Activated CD8-positive, alpha-beta memory T cell treated with anti-CD3 and anti-CD28 coated beads for 36 hours (primary cell): ENCODE measurements around the gene ZNF174. TPM values are rescaled to one million over a fixed set of nuclear protein-coding genes. Genes with fewer than 3 reads are reported as not detected.

Experiments
- CTCF ChIA-PET: fragments of 350-600 bp; sonication (Branson Sonifier 250); formaldehyde crosslinking; loops from one replicate; lab custom pipeline; 2021; ENCODE audit warnings: antibody characterized with exemption; lab: Charles Lee
- POLR2A ChIA-PET: fragments of 350-600 bp; sonication (Branson Sonifier 250); formaldehyde crosslinking; loops from one replicate; lab custom pipeline; 2021; ENCODE audit warnings: antibody characterized with exemption; lab: Charles Lee
- total RNA-seq, 2 experiments: library from RNA; stranded (reverse); gene quantifications; one replicate each; pipeline ENCODE4 v1.2.3, GENCODE V29; 2021

The ZNF174 gene
- 10 to 100 TPM; 10.1 to 10.8 TPM for total RNA-seq

- ChIA-PET CTCF (interaction anchor here (0.6 to 1.2 kb wide), 5 partner anchors 9 to 383 kb away, joined by 3 to 4 read pairs (median 3); partner anchors contain the start of gene CLDN6), POLR2A (interaction anchor here (0.5 to 1.9 kb wide), 6 partner anchors 15 to 96 kb away, joined by 3 to 9 read pairs (median 4); partner anchors contain the start of genes NAA60, TIGD7, ZNF597 and ZNF75A)
Observed at GRCh38 chr16:3400779-3401688, at the start of gene ZNF174, which contains the start of gene ZSCAN32. ZNF174 (plus strand) TSS chr16:3401215; CDS start chr16:3402005, 790 bp downstream. ZSCAN32 (minus strand) TSS chr16:3401004; CDS start chr16:3397557, 3,447 bp downstream.

GRCh38 chr16:3355589-3355988 is 45.4 kb upstream of the ZNF174 start, which contains the start of gene OR2C1:
OR2C1 (plus strand) TSS chr16:3355889; CDS start chr16:3355941, 52 bp downstream.
- POLR2A ChIA-PET: interaction anchor here (0.6 kb wide), 2 partner anchors 9 to 543 kb away, joined by 3 to 5 read pairs; no protein-coding TSS in a partner anchor
- CTCF ChIA-PET: no interaction called here

- POLR2A ChIA-PET: interaction anchor here (0.6 kb wide), 1 partner anchor 542 kb away, joined by 5 read pairs; no protein-coding TSS in a partner anchor
Observed at GRCh38 chr16:3356118-3356517, 44.9 kb upstream of the ZNF174 start.

GRCh38 chr16:3358871-3359270 is 42.1 kb upstream of the ZNF174 start:
- CTCF ChIA-PET: no interaction called here
- POLR2A ChIA-PET: no interaction called here

More at GRCh38 chr16:3356118-3356517, 44.9 kb upstream of the ZNF174 start:
- CTCF ChIA-PET: no interaction called here

GRCh38 chr16:3362931-3363330 is 38.1 kb upstream of the ZNF174 start:
- POLR2A ChIA-PET: no interaction called here
- CTCF ChIA-PET: no interaction called here

GRCh38 chr16:3363793-3364192 is 37.2 kb upstream of the ZNF174 start:
- POLR2A ChIA-PET: no interaction called here
- CTCF ChIA-PET: no interaction called here

GRCh38 chr16:3364774-3365427 is 36.1 kb upstream of the ZNF174 start:
- POLR2A ChIA-PET: interaction anchor here (0.7 kb wide), 2 partner anchors 10 to 79 kb away, joined by 3 read pairs; partner anchors contain the start of gene NAA60
- CTCF ChIA-PET: interaction anchor here (0.9 kb wide), 1 partner anchor 48 kb away, joined by 4 read pairs; no protein-coding TSS in a partner anchor

- ChIA-PET CTCF (no interaction called here), POLR2A (no interaction called here)
Observed at GRCh38 chr16:3369073-3369472, 31.9 kb upstream of the ZNF174 start.

GRCh38 chr16:3375680-3376079 is 25.3 kb upstream of the ZNF174 start:
- ChIA-PET POLR2A (no interaction called here), CTCF (no interaction called here)

- ChIA-PET POLR2A (no interaction called here), CTCF (no interaction called here)
Observed at GRCh38 chr16:3377917-3378316, 23.1 kb upstream of the ZNF174 start.

GRCh38 chr16:3383045-3383448 is 18.0 kb upstream of the ZNF174 start:
- ChIA-PET CTCF (interaction anchor here (1.2 to 1.6 kb wide), 2 partner anchors 19 to 188 kb away, joined by 4 read pairs; no protein-coding TSS in a partner anchor), POLR2A (no interaction called here)

- ChIA-PET CTCF (no interaction called here), POLR2A (no interaction called here)
Observed at GRCh38 chr16:3388325-3388724, 12.7 kb upstream of the ZNF174 start.

GRCh38 chr16:3389663-3390338 is 11.2 kb upstream of the ZNF174 start:
- POLR2A ChIA-PET: no interaction called here
- CTCF ChIA-PET: no interaction called here

GRCh38 chr16:3400446-3400778 is 603 bp upstream of the ZNF174 start:
- ChIA-PET CTCF (interaction anchor here (0.6 kb wide), 2 partner anchors 10 to 112 kb away, joined by 3 read pairs; no protein-coding TSS in a partner anchor), POLR2A (interaction anchor here (0.5 to 1.9 kb wide), 4 partner anchors 21 to 95 kb away, joined by 3 to 9 read pairs (median 4); partner anchors contain the start of genes NAA60, TIGD7, ZNF597 and ZNF75A)

- CTCF ChIA-PET: interaction anchor here (1.0 to 1.2 kb wide), 3 partner anchors 18 to 384 kb away, joined by 3 to 4 read pairs (median 3); partner anchors contain the start of gene CLDN6
- POLR2A ChIA-PET: interaction anchor here (0.6 to 1.9 kb wide), 4 partner anchors 42 to 97 kb away, joined by 3 to 9 read pairs (median 4); partner anchors contain the start of genes NAA60, TIGD7, ZNF597 and ZNF75A
Observed at GRCh38 chr16:3401719-3402397, 843 bp downstream of the ZNF174 start.

GRCh38 chr16:3408561-3409197 is 7.7 kb downstream of the ZNF174 start:
- CTCF ChIA-PET: no interaction called here
- POLR2A ChIA-PET: no interaction called here

GRCh38 chr16:3413730-3414379 is 12.8 kb downstream of the ZNF174 start:
- CTCF ChIA-PET: no interaction called here
- POLR2A ChIA-PET: no interaction called here
